Measurements from ENCODE around the gene SYT8. TPM values are rescaled to one million over a fixed set of nuclear protein-coding genes. Genes with fewer than 3 reads are reported as not detected.

Gene SYT8
- total and polyA plus RNA-seq, 2 of the 8 experiments (the other 6 are each of a cell fraction or from before 2014, with no cell fraction given) = not detected

DNA sequence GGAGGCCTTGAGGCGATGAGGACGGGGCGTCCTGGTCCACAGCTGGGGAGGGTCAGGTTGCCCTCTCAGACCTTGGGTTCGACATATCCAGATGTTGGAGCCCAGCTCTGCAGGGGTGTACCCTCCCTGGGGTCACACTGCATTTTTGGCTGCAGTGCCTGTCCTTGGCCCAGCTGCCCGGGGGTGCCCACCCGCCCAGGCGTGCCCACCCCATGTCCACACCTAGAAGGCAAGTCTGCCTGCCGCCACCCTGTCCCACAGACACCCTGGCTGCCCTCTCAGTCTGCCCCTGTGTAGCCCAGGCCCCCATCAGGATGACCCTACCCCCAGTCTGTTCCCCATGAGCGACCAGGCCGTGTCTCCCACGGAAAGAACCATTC is 21.1 kb downstream of the SYT8 start:
- H3K4me2 ChIP-seq (ENCODE audit: insufficient read depth in 1 of 2, low read depth in 2 of 2, low read length in 2 of 2) = no peak overlapping the region
- H2BK15ac ChIP-seq (ENCODE audit: low read length) = no peak overlapping the region
- no peak overlapping the region for H3K23ac ChIP-seq (ENCODE audit: insufficient read length)
- H4K5ac ChIP-seq (ENCODE audit: insufficient read length, low read depth, low read length) = no peak overlapping the region
- no peak overlapping the region for H2BK12ac ChIP-seq (ENCODE audit: low read depth, low read length)
- H2AK5ac ChIP-seq (ENCODE audit: low read depth, low read length) = no peak overlapping the region
- H3K56ac ChIP-seq (replicated peaks; ENCODE audit: insufficient read length, low read depth, low read length) = no peak overlapping the region
- 0 out of 7 replicates have a peak, but pooled peaks cover 0 to 3% (median 0%) of the 10 kb centered on the region in 4 experiments for H3K4me1 ChIP-seq (replicated peaks in 1 of 4; ENCODE audit: control insufficient read depth in 3 of 4, insufficient read depth in 4 of 4, low read length in 3 of 4)
- H4K20me1 ChIP-seq (replicated peaks in 1 of 2; ENCODE audit: control insufficient read depth in 1 of 2, insufficient read depth in 2 of 2, low read length in 2 of 2) = no peaks in the 10 kb centered on the region
- H3K18ac ChIP-seq (ENCODE audit: extremely low read depth, low read length) = no peak overlapping the region
- no peaks in the 10 kb centered on the region for H3K79me1 ChIP-seq (ENCODE audit: low read depth, low read length)
- no peaks in the 10 kb centered on the region for H3K79me2 ChIP-seq (ENCODE audit: control insufficient read depth in 1 of 2, insufficient read depth in 2 of 2, low read length in 2 of 2)
- ChIA-PET POLR2A (ENCODE audit: partially characterized antibody) (no interaction called here), CTCF (ENCODE audit: partially characterized antibody) (interaction anchor here (0.6 to 15.7 kb wide), 9 partner anchors 9 to 298 kb away, joined by 3 to 232 read pairs (median 3); no protein-coding TSS in a partner anchor)
- no peak overlapping the region for H3K9ac ChIP-seq (replicated peaks in 1 of 4; ENCODE audit: extremely low read depth in 1 of 4, low read depth in 3 of 4, low read length in 3 of 4)
- no peak overlapping the region for H4K91ac ChIP-seq (replicated peaks; ENCODE audit: insufficient read length, low read length)
- H3K27me3 ChIP-seq (replicated peaks in 1 of 4; ENCODE audit: control insufficient read depth in 3 of 4, extremely low read depth in 1 of 4, insufficient read depth in 3 of 4, low read length in 3 of 4) = no peaks in the 10 kb centered on the region; a peak in 1 of 7 replicates
- WGBS, 2 experiments (ENCODE audit: extremely low coverage in 1 of 2, insufficient coverage in 1 of 2, insufficient read length in 1 of 2, insufficient replicate concordance in 2 of 2, low coverage in 1 of 2, low lambda C conversion rate in 2 of 2, missing lambda C conversion rate in 1 of 2) = 96% methylated on average over 8 of the region's 11 CpGs; no CpG with 5 or more reads in 1 of the 2 experiments
- no peak overlapping the region for H3K14ac ChIP-seq (ENCODE audit: insufficient read length)
- FAIRE-seq (no peak), DNase-seq (ENCODE audit: low read depth in 1 of 2, low spot score in 2 of 2) (no peak)
- no peak overlapping the region for H4K8ac ChIP-seq (ENCODE audit: extremely low read depth, insufficient read depth, low read length)
- no peak overlapping the region for H2AFZ ChIP-seq (ENCODE audit: low read length)
- no peak overlapping the region for H2BK120ac ChIP-seq (replicated peaks; ENCODE audit: low read depth, low read length)
- no peak overlapping the region for H3K27ac ChIP-seq (ENCODE audit: low read depth, low read length)
- H3K4me3 ChIP-seq (ENCODE audit: extremely low read depth in 1 of 4, insufficient read depth in 2 of 4, low read depth in 3 of 4, low read length in 4 of 4) = no peak overlapping the region
- no peak overlapping the region for H2BK5ac ChIP-seq (ENCODE audit: low read depth, low read length)
- no peaks in the 10 kb centered on the region for H3K9me3 ChIP-seq (ENCODE audit: insufficient read depth in 2 of 2, low read depth in 1 of 2, low read length in 1 of 2)
- H3K36me3 ChIP-seq (ENCODE audit: control insufficient read depth in 2 of 4, insufficient read depth in 4 of 4, low read length in 3 of 4) = no peaks in the 10 kb centered on the region
- peaks cover 3% of the 10 kb centered on the region; the same call in 1 of the 2 replicates for H3K23me2 ChIP-seq (ENCODE audit: low read depth, low read length)
- H2BK20ac ChIP-seq (ENCODE audit: low read length) = no peak overlapping the region
- H3K4ac ChIP-seq (replicated peaks; ENCODE audit: insufficient read length, low read depth, low read length) = no peak overlapping the region
- TF ChIP-seq ASH2L (IDR thresholded peaks at IDR 0.05; ENCODE audit: low read length) = no peak
- TF ChIP-seq RXRA (IDR thresholded peaks at IDR 0.05; ENCODE audit: insufficient read depth, low read depth, low read length) = no peak
- no peak for TF ChIP-seq EGR1 (IDR thresholded peaks at IDR 0.05; ENCODE audit: borderline replicate concordance, low read depth, low read length)
- no peak for TF ChIP-seq SIX5 (IDR thresholded peaks at IDR 0.05; ENCODE audit: low read depth, low read length)
- TF ChIP-seq BACH1 (IDR thresholded peaks at IDR 0.05; ENCODE audit: low read length) = no peak
- no peak for TF ChIP-seq TAF1 (IDR thresholded peaks at IDR 0.05; ENCODE audit: low read depth, low read length)
- TF ChIP-seq TCF12 (IDR thresholded peaks at IDR 0.05; ENCODE audit: low read depth, low read length) = no peak
- no peak for TF ChIP-seq KDM1A (IDR thresholded peaks at IDR 0.05; ENCODE audit: borderline replicate concordance, low read length)
- no peak for TF ChIP-seq KDM5A (IDR thresholded peaks at IDR 0.05; ENCODE audit: low read length)
- TF ChIP-seq ZNF274 (IDR thresholded peaks at IDR 0.05; ENCODE audit: borderline replicate concordance, extremely low read depth, low read length) = no peak
- TF ChIP-seq SAP30 (IDR thresholded peaks at IDR 0.05; ENCODE audit: insufficient read depth, insufficient replicate concordance, low read length) = no peak
- no peak for TF ChIP-seq JUN (IDR thresholded peaks at IDR 0.05; ENCODE audit: low read depth, low read length)
- no peak for TF ChIP-seq BRCA1 (IDR thresholded peaks at IDR 0.05; ENCODE audit: low read depth, low read length)
- no peak for TF ChIP-seq SIRT6 (IDR thresholded peaks at IDR 0.05; ENCODE audit: low read length)
- no peak for TF ChIP-seq SP2 (IDR thresholded peaks at IDR 0.05; ENCODE audit: low read length)
- TF ChIP-seq CTBP2 (IDR thresholded peaks at IDR 0.05; ENCODE audit: borderline replicate concordance, insufficient read depth, insufficient read length, low read length) = no peak
